Vagina (tissue), 2 donors: ENCODE measurements around the gene SLC2A1.

Source experiments
- POLR2A ChIP-seq, 2 donors: fragments of 450-650 bp; IDR thresholded peaks; one replicate each; pipeline ENCODE4 v1.6.1; 2017; ENCODE audit warnings: antibody characterized with exemption in 2 of 2, mild to moderate bottlenecking in 2 of 2, moderate library complexity in 2 of 2
- POLR2AphosphoS5 ChIP-seq, 2 donors: sonication (generic); formaldehyde crosslinking; IDR thresholded peaks; one replicate each; pipeline ENCODE4 v1.9.0; 2017; ENCODE audit warnings: antibody characterized with exemption in 2 of 2, mild to moderate bottlenecking in 2 of 2, low read depth in 1 of 2; ENCODE audit not compliant: insufficient read depth in 1 of 2
- TF ChIP-seq, protein P1 (sequence below), 3 experiments: fragments of 450-650 bp in 2 of 3; fragments of 200-600 bp in 1 of 3; sonication (generic) in 1 of 3; IDR thresholded peaks; one replicate each; pipeline ENCODE4 v1.5.1; 2017 to 2019; ENCODE audit warnings: antibody characterized with exemption in 3 of 3, mild to moderate bottlenecking in 2 of 3, moderate library complexity in 2 of 3

DNA sequence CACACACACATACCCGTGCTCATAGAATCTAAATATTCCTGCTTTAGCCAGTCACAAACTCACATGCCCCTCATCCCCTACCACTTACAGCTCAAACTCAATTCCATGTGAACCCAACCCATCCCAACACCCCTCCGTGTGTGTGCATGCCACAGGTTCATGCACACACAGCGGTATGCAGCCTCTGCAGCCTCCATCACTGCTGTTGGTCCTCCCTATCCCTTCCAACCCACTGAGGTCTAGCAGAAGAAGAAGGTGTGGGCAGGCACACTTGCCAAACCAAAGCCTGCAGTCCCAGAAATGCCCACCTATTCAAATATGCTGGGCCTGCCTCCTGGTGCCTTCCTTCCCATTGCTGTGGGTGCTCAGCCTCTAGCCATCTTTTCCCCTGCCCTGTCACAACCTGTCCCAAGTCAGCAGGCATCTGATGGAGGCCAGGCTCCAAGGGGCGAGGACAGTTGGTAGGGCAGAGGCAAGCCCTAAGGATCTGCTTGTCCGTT, 26.2 kb downstream of the SLC2A1 start:
- TF ChIP-seq, protein P1, sequence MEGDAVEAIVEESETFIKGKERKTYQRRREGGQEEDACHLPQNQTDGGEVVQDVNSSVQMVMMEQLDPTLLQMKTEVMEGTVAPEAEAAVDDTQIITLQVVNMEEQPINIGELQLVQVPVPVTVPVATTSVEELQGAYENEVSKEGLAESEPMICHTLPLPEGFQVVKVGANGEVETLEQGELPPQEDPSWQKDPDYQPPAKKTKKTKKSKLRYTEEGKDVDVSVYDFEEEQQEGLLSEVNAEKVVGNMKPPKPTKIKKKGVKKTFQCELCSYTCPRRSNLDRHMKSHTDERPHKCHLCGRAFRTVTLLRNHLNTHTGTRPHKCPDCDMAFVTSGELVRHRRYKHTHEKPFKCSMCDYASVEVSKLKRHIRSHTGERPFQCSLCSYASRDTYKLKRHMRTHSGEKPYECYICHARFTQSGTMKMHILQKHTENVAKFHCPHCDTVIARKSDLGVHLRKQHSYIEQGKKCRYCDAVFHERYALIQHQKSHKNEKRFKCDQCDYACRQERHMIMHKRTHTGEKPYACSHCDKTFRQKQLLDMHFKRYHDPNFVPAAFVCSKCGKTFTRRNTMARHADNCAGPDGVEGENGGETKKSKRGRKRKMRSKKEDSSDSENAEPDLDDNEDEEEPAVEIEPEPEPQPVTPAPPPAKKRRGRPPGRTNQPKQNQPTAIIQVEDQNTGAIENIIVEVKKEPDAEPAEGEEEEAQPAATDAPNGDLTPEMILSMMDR (IDR thresholded peaks at IDR 0.05): no peak
- TF ChIP-seq POLR2A (IDR thresholded peaks at IDR 0.05) (no peak), POLR2AphosphoS5 (IDR thresholded peaks at IDR 0.05; ENCODE audit: insufficient read depth in 1 of 2, low read depth in 1 of 2) (no peak)
